HG03432 (cell line): ENCODE data around the gene TMEM191B.
A peak's percentile ranks its signal among the peaks of the same experiment; 100 is the strongest.
"Not testable (repeated sequence)": the region's sequence is repeated elsewhere in the genome, so short reads cannot be mapped to it uniquely, and the experiment has no call there.

Experiments
- ATAC-seq: cut with Tn5 transposase; IDR thresholded peaks from one replicate; pipeline ENCODE4 v1.9.1; 2021; ENCODE audit warnings: mild to moderate bottlenecking, moderate library complexity; ENCODE audit not compliant: unreplicated experiment

The TMEM191B gene

GRCh38 chr22:18554280-18555256 lies 27.0 kb downstream of the TMEM191B start:
- ATAC-seq, result not testable (repeated sequence)

GRCh38 chr22:18558516-18558915 lies 30.9 kb downstream of the TMEM191B start:
- not testable (repeated sequence) for ATAC-seq

GRCh38 chr22:18558939-18559338 lies 31.3 kb downstream of the TMEM191B start:
- ATAC-seq, result not testable (repeated sequence)

- ATAC-seq, result not testable (repeated sequence)
Observed at GRCh38 chr22:18560099-18560974, 32.7 kb downstream of the TMEM191B start.

- not testable (repeated sequence) for ATAC-seq
Observed at GRCh38 chr22:18570509-18571246, 43.1 kb downstream of the TMEM191B start.

- not testable (repeated sequence) for ATAC-seq
Observed at GRCh38 chr22:18573483-18574164, 46.0 kb downstream of the TMEM191B start.

- not testable (repeated sequence) for ATAC-seq
Observed at GRCh38 chr22:18574555-18574954, 47.0 kb downstream of the TMEM191B start.

GRCh38 chr22:18575686-18576085 lies 48.1 kb downstream of the TMEM191B start:
- not testable (repeated sequence) for ATAC-seq

GRCh38 chr22:18577090-18577818 lies 49.7 kb downstream of the TMEM191B start:
- ATAC-seq, result peak; percentile 35

- ATAC-seq, result peak; percentile 85
Observed at GRCh38 chr22:18577847-18578246, 50.2 kb downstream of the TMEM191B start.
